ENCODE measurements around the gene PAGE2. TPM values are rescaled to one million over a fixed set of nuclear protein-coding genes. Genes with fewer than 3 reads are reported as not detected.

The PAGE2 gene
- total and polyA plus RNA-seq, 2 of the 13 experiments (the other 11 are each of a cell fraction or from before 2014, with no cell fraction given) = not detected

DNA sequence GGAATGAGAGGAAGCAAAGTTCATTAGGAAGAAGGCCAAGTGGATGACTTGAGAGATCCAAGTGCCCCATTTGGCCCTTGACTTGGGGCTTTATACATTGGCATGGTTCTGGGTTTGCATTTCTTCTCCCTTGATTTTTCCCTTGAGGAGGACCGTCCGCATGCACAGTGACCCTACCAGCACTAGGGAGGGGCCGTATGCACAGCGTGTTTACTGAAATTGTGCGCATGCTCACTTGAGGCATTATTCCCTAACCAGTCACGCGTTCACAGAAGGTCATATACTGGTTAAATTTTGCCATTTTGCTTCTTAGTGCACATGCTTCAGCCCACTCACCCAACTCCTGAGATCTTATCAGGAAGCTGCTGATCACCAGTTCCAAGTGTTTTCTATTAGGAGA, 35.1 kb downstream of the PAGE2 start:
- no peaks in the 10 kb centered on the region for H4K20me1 ChIP-seq (ENCODE audit: insufficient read depth, low read length)
- CTCF ChIA-PET (ENCODE audit: low intra/inter-chr PET ratio, low total read pairs) = no interaction called here

DNA sequence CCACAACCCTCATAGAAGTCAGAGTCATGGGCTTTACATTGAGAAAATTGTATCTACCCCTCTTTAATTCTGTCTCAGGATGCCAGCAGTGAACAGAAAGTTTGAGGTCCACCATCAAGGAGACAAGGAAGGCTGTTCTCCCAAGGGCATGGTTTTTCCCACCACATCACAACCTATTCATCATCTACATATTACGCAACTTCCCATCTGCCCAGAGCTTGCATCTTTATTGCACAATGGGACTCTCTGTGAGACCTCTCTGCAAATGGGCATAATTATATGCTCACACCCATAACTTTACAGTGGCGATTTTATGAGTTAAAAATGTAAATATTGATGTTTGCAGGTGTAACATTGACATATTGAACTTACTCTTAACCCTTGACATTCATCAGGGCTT, 38.9 kb downstream of the PAGE2 start:
- ChIA-PET CTCF (ENCODE audit: low intra/inter-chr PET ratio, low total read pairs) (no interaction called here), POLR2A (no interaction called here)
- FAIRE-seq = no peak
- Histone ChIP-seq H3K27ac (ENCODE audit: extremely low read length, insufficient read depth, low read length) (no peak overlapping the region), H3K4me1 (ENCODE audit: insufficient read depth, low read length) (no peaks in the 10 kb centered on the region), H4K20me1 (ENCODE audit: insufficient read depth, low read length) (no peaks in the 10 kb centered on the region), H3K9ac (ENCODE audit: insufficient read depth, low read depth, low read length) (no peak overlapping the region), H3K4me3 (replicated peaks in 1 of 3; ENCODE audit: insufficient read depth in 1 of 3, low read depth in 2 of 3, low read length in 3 of 3) (no peak overlapping the region), H3K9me3 (ENCODE audit: low read length) (no peaks in the 10 kb centered on the region), H3K79me2 (ENCODE audit: insufficient read depth, low read length) (no peaks in the 10 kb centered on the region), H3K36me3 (replicated peaks in 1 of 2; ENCODE audit: control insufficient read depth in 1 of 2, insufficient read depth in 2 of 2, low read length in 2 of 2) (no peaks in the 10 kb centered on the region), H2AFZ (ENCODE audit: low read length) (no peak overlapping the region), H3K27me3 (ENCODE audit: control insufficient read depth in 1 of 2, insufficient read depth in 2 of 2, low read length in 2 of 2) (no peaks in the 10 kb centered on the region), H3K4me2 (ENCODE audit: low read depth, low read length) (no peak overlapping the region)
- intact Hi-C loops (cut with micrococcal nuclease; ENCODE audit: unreplicated experiment) = no loop called here
- no peak for ATAC-seq
- in situ Hi-C loops (cut with HindIII; ENCODE audit: extremely low pct_ligation_motif_present, low pct_unique_long_range_greater_than_20kb) = loop anchor here (25.0 kb wide), 1 partner anchor 585 kb away; the partner anchor contains the start of gene RRAGB
- BruUV-seq (replicated peaks) = no TSS peak
- 6% methylated on average over 2 of the region's 2 CpGs for WGBS (ENCODE audit: low lambda C conversion rate)
- TF ChIP-seq TRIM24 (CRISPR knock-in tag; IDR thresholded peaks at IDR 0.05) (no peak), DRAP1 (CRISPR knock-in tag; IDR thresholded peaks at IDR 0.05) (no peak), GTF2F1 (IDR thresholded peaks at IDR 0.05; ENCODE audit: low read length) (no peak), MEF2D (CRISPR knock-in tag; IDR thresholded peaks at IDR 0.05) (no peak), ZSCAN22 (CRISPR knock-in tag; IDR thresholded peaks at IDR 0.05) (no peak), ZNF33A (CRISPR knock-in tag; IDR thresholded peaks at IDR 0.05; ENCODE audit: borderline replicate concordance) (no peak), CEBPG (CRISPR knock-in tag; IDR thresholded peaks at IDR 0.05) (peak; percentile 80), CEBPB (IDR thresholded peaks at IDR 0.05; ENCODE audit: borderline replicate concordance, low read depth, low read length) (peak; percentile 93), ZNF160 (CRISPR knock-in tag; IDR thresholded peaks at IDR 0.05) (no peak), MAZ (IDR thresholded peaks at IDR 0.05; ENCODE audit: borderline replicate concordance, low read depth, low read length) (no peak), MAZ (CRISPR knock-in tag; IDR thresholded peaks at IDR 0.05; ENCODE audit: low read depth) (no peak), ZNF740 (CRISPR knock-in tag; IDR thresholded peaks at IDR 0.05) (no peak), ZNF839 (CRISPR knock-in tag; IDR thresholded peaks at IDR 0.05; ENCODE audit: borderline replicate concordance) (no peak)
- TF ChIP-seq, protein P1, sequence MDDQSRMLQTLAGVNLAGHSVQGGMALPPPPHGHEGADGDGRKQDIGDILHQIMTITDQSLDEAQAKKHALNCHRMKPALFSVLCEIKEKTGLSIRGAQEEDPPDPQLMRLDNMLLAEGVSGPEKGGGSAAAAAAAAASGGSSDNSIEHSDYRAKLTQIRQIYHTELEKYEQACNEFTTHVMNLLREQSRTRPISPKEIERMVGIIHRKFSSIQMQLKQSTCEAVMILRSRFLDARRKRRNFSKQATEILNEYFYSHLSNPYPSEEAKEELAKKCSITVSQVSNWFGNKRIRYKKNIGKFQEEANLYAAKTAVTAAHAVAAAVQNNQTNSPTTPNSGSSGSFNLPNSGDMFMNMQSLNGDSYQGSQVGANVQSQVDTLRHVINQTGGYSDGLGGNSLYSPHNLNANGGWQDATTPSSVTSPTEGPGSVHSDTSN (CRISPR knock-in tag; IDR thresholded peaks at IDR 0.05; ENCODE audit: borderline replicate concordance) = no peak
- no peak for DNase-seq (ENCODE audit: low spot score)

More for the DNA sequence above, 35.1 kb downstream of the PAGE2 start:
- no peak overlapping the region for H3K4me2 ChIP-seq (ENCODE audit: low read depth, low read length)
- intact Hi-C loops (cut with micrococcal nuclease; ENCODE audit: unreplicated experiment) (no loop called here), in situ Hi-C loops (cut with HindIII; ENCODE audit: extremely low pct_ligation_motif_present, low pct_unique_long_range_greater_than_20kb) (no loop called here)
- ATAC-seq (no peak), FAIRE-seq (no peak), DNase-seq (ENCODE audit: low spot score) (no peak)
- no peak overlapping the region for H3K9ac ChIP-seq (ENCODE audit: insufficient read depth, low read depth, low read length)
- BruUV-seq (replicated peaks) = no TSS peak
- POLR2A ChIA-PET = no interaction called here
- no peaks in the 10 kb centered on the region for H3K36me3 ChIP-seq (replicated peaks in 1 of 2; ENCODE audit: control insufficient read depth in 1 of 2, insufficient read depth in 2 of 2, low read length in 2 of 2)
- no peaks in the 10 kb centered on the region for H3K9me3 ChIP-seq (ENCODE audit: low read length)
- H3K79me2 ChIP-seq (ENCODE audit: insufficient read depth, low read length) = no peaks in the 10 kb centered on the region
- 80% methylated on average over 5 of the region's 7 CpGs for WGBS (ENCODE audit: low lambda C conversion rate)
- no peaks in the 10 kb centered on the region for H3K27me3 ChIP-seq (ENCODE audit: control insufficient read depth in 1 of 2, insufficient read depth in 2 of 2, low read length in 2 of 2)
- no peak overlapping the region for H3K27ac ChIP-seq (ENCODE audit: extremely low read length, insufficient read depth, low read length)
- no peaks in the 10 kb centered on the region for H3K4me1 ChIP-seq (ENCODE audit: insufficient read depth, low read length)
- no peak overlapping the region for H2AFZ ChIP-seq (ENCODE audit: low read length)
- no peak overlapping the region for H3K4me3 ChIP-seq (replicated peaks in 1 of 3; ENCODE audit: insufficient read depth in 1 of 3, low read depth in 2 of 3, low read length in 3 of 3)
- TF ChIP-seq BRD4 (CRISPR knock-in tag; IDR thresholded peaks at IDR 0.05) (no peak), TCF7L2 (IDR thresholded peaks at IDR 0.05; ENCODE audit: low read depth, low read length) (no peak), HOXA9 (CRISPR knock-in tag; IDR thresholded peaks at IDR 0.05; ENCODE audit: borderline replicate concordance) (no peak)
